HL-60 (cell line): ENCODE results near the gene CPLX1.

Source experiments
- DNase-seq, 2 experiments: peaks; one replicate each; pipeline ENCODE4 v3.0.0-alpha.2; 2010 to 2020; ENCODE audit warnings: low read depth in 1 of 2, low spot score in 1 of 2
- H3K27ac ChIP-seq: fragments of 250-450 bp; sonication (Bioruptor Pico); replicated peaks from 2 replicates; pipeline ENCODE4 v1.5.1; 2020; ENCODE audit warnings: mild to moderate bottlenecking, moderate library complexity
- H3K27me3 ChIP-seq: fragments of 250-450 bp; sonication (Bioruptor Pico); 2 replicates; pipeline ENCODE4 v1.5.1; 2021; ENCODE audit warnings: mild to moderate bottlenecking, moderate library complexity; ENCODE audit not compliant: insufficient read depth, poor library complexity, severe bottlenecking
- H3K4me3 ChIP-seq: replicated peaks from 2 replicates; pipeline ENCODE4 v1.5.1; 2011; ENCODE audit warnings: mild to moderate bottlenecking, control low read depth, low read length; ENCODE audit not compliant: insufficient read depth
- GABPA ChIP-seq: IDR thresholded peaks from 2 replicates; pipeline ENCODE4 v1.6.1; 2012; ENCODE audit warnings: low read depth
- POLR2AphosphoS5 ChIP-seq: IDR thresholded peaks from 2 replicates; pipeline ENCODE4 v1.6.1; 2012; ENCODE audit warnings: low read depth
- REST ChIP-seq: IDR thresholded peaks from 2 replicates; pipeline ENCODE4 v1.6.1; 2012; ENCODE audit warnings: low read depth; ENCODE audit not compliant: insufficient replicate concordance
- SPI1 ChIP-seq: IDR thresholded peaks from 2 replicates; pipeline ENCODE4 v1.6.1; 2012; ENCODE audit warnings: low read depth, mild to moderate bottlenecking, borderline replicate concordance
- TF ChIP-seq, protein P1 (sequence below): IDR thresholded peaks from one replicate; pipeline ENCODE4 v1.5.1; 2011; ENCODE audit warnings: low read length, control low read depth, inconsistent platforms; ENCODE audit not compliant: insufficient read depth

The CPLX1 gene

GRCh38 chr4:825063-825970 lies 612 bp downstream of the CPLX1 start:
- DNase-seq, result no peak
- Histone ChIP-seq H3K27ac (no peak overlapping the region), H3K4me3 (no peak overlapping the region), H3K27me3 (peaks cover 47% of the 10 kb centered on the region)
- no peak for TF ChIP-seq SPI1
- TF ChIP-seq, protein P1, sequence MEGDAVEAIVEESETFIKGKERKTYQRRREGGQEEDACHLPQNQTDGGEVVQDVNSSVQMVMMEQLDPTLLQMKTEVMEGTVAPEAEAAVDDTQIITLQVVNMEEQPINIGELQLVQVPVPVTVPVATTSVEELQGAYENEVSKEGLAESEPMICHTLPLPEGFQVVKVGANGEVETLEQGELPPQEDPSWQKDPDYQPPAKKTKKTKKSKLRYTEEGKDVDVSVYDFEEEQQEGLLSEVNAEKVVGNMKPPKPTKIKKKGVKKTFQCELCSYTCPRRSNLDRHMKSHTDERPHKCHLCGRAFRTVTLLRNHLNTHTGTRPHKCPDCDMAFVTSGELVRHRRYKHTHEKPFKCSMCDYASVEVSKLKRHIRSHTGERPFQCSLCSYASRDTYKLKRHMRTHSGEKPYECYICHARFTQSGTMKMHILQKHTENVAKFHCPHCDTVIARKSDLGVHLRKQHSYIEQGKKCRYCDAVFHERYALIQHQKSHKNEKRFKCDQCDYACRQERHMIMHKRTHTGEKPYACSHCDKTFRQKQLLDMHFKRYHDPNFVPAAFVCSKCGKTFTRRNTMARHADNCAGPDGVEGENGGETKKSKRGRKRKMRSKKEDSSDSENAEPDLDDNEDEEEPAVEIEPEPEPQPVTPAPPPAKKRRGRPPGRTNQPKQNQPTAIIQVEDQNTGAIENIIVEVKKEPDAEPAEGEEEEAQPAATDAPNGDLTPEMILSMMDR, result no peak
- TF ChIP-seq POLR2AphosphoS5, result no peak
- TF ChIP-seq REST, result peak; percentile 93

- H3K27ac ChIP-seq, result no peak overlapping the region
- no peak for DNase-seq
- TF ChIP-seq, protein P1, result no peak
- TF ChIP-seq POLR2AphosphoS5 (no peak), SPI1 (no peak), GABPA (no peak), REST (no peak)
- H3K4me3 ChIP-seq, result no peak overlapping the region
- H3K27me3 ChIP-seq, result peaks cover 47% of the 10 kb centered on the region
Measured at GRCh38 chr4:824461-825062, 1.4 kb downstream of the CPLX1 start.

- TF ChIP-seq REST, result no peak
- no peak for TF ChIP-seq GABPA
- TF ChIP-seq, protein P1, result no peak
- no peak for TF ChIP-seq POLR2AphosphoS5
- no peak for TF ChIP-seq SPI1
- no peak overlapping the region for H3K4me3 ChIP-seq
- peaks cover 44% of the 10 kb centered on the region for H3K27me3 ChIP-seq
- H3K27ac ChIP-seq, result no peak overlapping the region
- no peak for DNase-seq
Measured at GRCh38 chr4:823761-824460, 2.0 kb downstream of the CPLX1 start.
